A673 (cell line): ENCODE data around the gene ZER1. TPM values are rescaled to one million over a fixed set of nuclear protein-coding genes. Genes with fewer than 3 reads are reported as not detected.

Experiments
- BruUV-seq: library from RNA; stranded (reverse); fragments of 400-500 nt; replicated peaks from 2 replicates; lab custom pipeline; 2021; lab: Mats Ljungman, UMichigan
- CTCF ChIA-PET: fragments of 300-600 bp; sonication (Branson Sonifier 250); formaldehyde crosslinking; loops from one replicate; lab custom pipeline; 2022; ENCODE audit warnings: antibody characterized with exemption; lab: Charles Lee
- POLR2A ChIA-PET: fragments of 300-600 bp; sonication (Branson Sonifier 250); formaldehyde crosslinking; loops from one replicate; lab custom pipeline; 2022; ENCODE audit warnings: antibody characterized with exemption; ENCODE audit not compliant: low non-redundant PET; lab: Charles Lee
- DNase-seq: peaks from one replicate; pipeline ENCODE4 v3.0.0-alpha.2; 2015; ENCODE audit warnings: low spot score
- H3K27ac ChIP-seq: fragments of 200-600 bp; sonication (generic); 2 replicates; pipeline ENCODE4 v1.5.1; 2016; ENCODE audit warnings: mixed run types, low read depth, mild to moderate bottlenecking, mixed read lengths, antibody characterized with exemption, low read length; ENCODE audit not compliant: poor library complexity, severe bottlenecking
- H3K27me3 ChIP-seq: fragments of 200-600 bp; sonication (generic); replicated peaks from 2 replicates; pipeline ENCODE4 v1.6.1; 2017; ENCODE audit warnings: mixed run types, low read depth, mild to moderate bottlenecking, mixed read lengths, antibody characterized with exemption, low read length; ENCODE audit not compliant: insufficient read depth, poor library complexity
- H3K36me3 ChIP-seq: fragments of 200-600 bp; sonication (generic); 2 replicates; pipeline ENCODE4 v1.6.1; 2016; ENCODE audit warnings: mixed run types, mild to moderate bottlenecking, mixed read lengths, antibody characterized with exemption, low read length; ENCODE audit not compliant: insufficient read depth, poor library complexity, severe bottlenecking
- H3K4me1 ChIP-seq: fragments of 200-600 bp; sonication (generic); 2 replicates; pipeline ENCODE4 v1.6.1; 2017; ENCODE audit warnings: mixed run types, mild to moderate bottlenecking, mixed read lengths, antibody characterized with exemption, low read length; ENCODE audit not compliant: insufficient read depth, poor library complexity, severe bottlenecking
- H3K4me3 ChIP-seq: fragments of 200-600 bp; sonication (generic); 2 replicates; pipeline ENCODE4 v1.5.1; 2016; ENCODE audit warnings: low read depth, mixed run types, mild to moderate bottlenecking, mixed read lengths, low read length; ENCODE audit not compliant: poor library complexity, severe bottlenecking
- H3K9me3 ChIP-seq: fragments of 200-600 bp; sonication (generic); 2 replicates; pipeline ENCODE4 v1.6.1; 2016; ENCODE audit warnings: mixed run types, low read depth, mild to moderate bottlenecking, mixed read lengths, antibody characterized with exemption, low read length; ENCODE audit not compliant: poor library complexity, severe bottlenecking
- CTCF ChIP-seq: fragments of 300-800, 200-600 bp; sonication (generic); conservative IDR thresholded peaks from 2 replicates; pipeline ENCODE4 v1.5.1; 2017; ENCODE audit warnings: low read depth, mild to moderate bottlenecking, antibody characterized with exemption, low read length, moderate library complexity, mixed read lengths
- EZH2 ChIP-seq: fragments of 200-600 bp; sonication (generic); IDR thresholded peaks from 2 replicates; pipeline ENCODE4 v1.6.1; 2017; ENCODE audit warnings: borderline replicate concordance, low read depth, mild to moderate bottlenecking, mixed read lengths, antibody characterized with exemption, low read length; ENCODE audit not compliant: poor library complexity, severe bottlenecking
- intact Hi-C: fragments of 100-400 bp; cut with micrococcal nuclease; formaldehyde crosslinking; loops from one replicate; pipeline ENCODE4 v1.10.0; 2022; ENCODE audit not compliant: unreplicated experiment
- total RNA-seq: library from RNA; stranded (reverse); gene quantifications from 2 replicates; pipeline ENCODE4 v1.2.3, GENCODE V29; 2021

ZER1 gene
- total RNA-seq, 1 experiment from 2014 or later = 12.9 TPM

- ChIA-PET POLR2A (no interaction called here), CTCF (no interaction called here)
- no peaks in the 10 kb centered on the region for H3K36me3 ChIP-seq
- intact Hi-C loops = no loop called here
- no peak for DNase-seq
- H3K27me3 ChIP-seq = no peaks in the 10 kb centered on the region
- BruUV-seq = no TSS peak
- H3K4me3 ChIP-seq = no peak overlapping the region
- H3K27ac ChIP-seq = no peak overlapping the region
- no peaks in the 10 kb centered on the region for H3K4me1 ChIP-seq
- no peaks in the 10 kb centered on the region for H3K9me3 ChIP-seq
- no peak for TF ChIP-seq CTCF
These were observed 56.9 kb downstream of the ZER1 start for GRCh38 chr9:128714586-128715435.

- TF ChIP-seq EZH2 = no peak
- no peak for TF ChIP-seq CTCF
- intact Hi-C loops = no loop called here
- H3K27ac ChIP-seq = no peak overlapping the region
- no peaks in the 10 kb centered on the region for H3K36me3 ChIP-seq
- no peak for DNase-seq
- no peaks in the 10 kb centered on the region for H3K4me1 ChIP-seq
- POLR2A ChIA-PET = no interaction called here
- BruUV-seq = no TSS peak
- no peak overlapping the region for H3K4me3 ChIP-seq
- CTCF ChIA-PET = no interaction called here
- H3K9me3 ChIP-seq = no peaks in the 10 kb centered on the region
- H3K27me3 ChIP-seq = no peaks in the 10 kb centered on the region
These were observed 57.7 kb downstream of the ZER1 start for GRCh38 chr9:128713941-128714573.

GRCh38 chr9:128713411-128713780 lies 58.3 kb downstream of the ZER1 start:
- no peaks in the 10 kb centered on the region for H3K4me1 ChIP-seq
- no peak for DNase-seq
- ChIA-PET CTCF (no interaction called here), POLR2A (no interaction called here)
- TF ChIP-seq EZH2 (no peak), CTCF (no peak)
- H3K9me3 ChIP-seq = no peaks in the 10 kb centered on the region
- H3K36me3 ChIP-seq = no peaks in the 10 kb centered on the region
- intact Hi-C loops = no loop called here
- no peak overlapping the region for H3K27ac ChIP-seq
- H3K27me3 ChIP-seq = no peaks in the 10 kb centered on the region
- BruUV-seq = no TSS peak
- no peak overlapping the region for H3K4me3 ChIP-seq
